BE2C (cell line): ENCODE measurements around the gene TIMP2. TPM values are rescaled to one million over a fixed set of nuclear protein-coding genes. Genes with fewer than 3 reads are reported as not detected.
A peak's percentile ranks its signal among the peaks of the same experiment; 100 is the strongest.

Experiments used
- DNase-seq: peaks from one replicate; pipeline ENCODE4 v3.0.0-alpha.2; 2020
- H3K27me3 ChIP-seq: fragments of 250-450 bp; sonication (Bioruptor Pico); 2 replicates; pipeline ENCODE4 v1.5.1; 2020; ENCODE audit warnings: mild to moderate bottlenecking
- H3K36me3 ChIP-seq: fragments of 250-450 bp; sonication (Bioruptor Pico); 2 replicates; pipeline ENCODE4 v1.5.1; 2020; ENCODE audit warnings: mild to moderate bottlenecking
- H3K4me1 ChIP-seq: fragments of 250-450 bp; sonication (Bioruptor Pico); 2 replicates; pipeline ENCODE4 v1.5.1; 2020
- H3K4me3 ChIP-seq: 2 replicates; pipeline ENCODE4 v1.5.1; 2011; ENCODE audit warnings: low read depth, low read length
- H3K9me3 ChIP-seq: fragments of 250-450 bp; sonication (Bioruptor Pico); 2 replicates; pipeline ENCODE4 v1.5.1; 2020
- polyA plus RNA-seq: library from polyadenylated mRNA; unstranded; fragments of >200 nt; gene quantifications from one replicate; pipeline ENCODE4 v1.2.1, GENCODE V29; 2012; ENCODE audit warnings: low read depth, missing spikeins; ENCODE audit not compliant: insufficient read length, insufficient read depth
- TF ChIP-seq, protein P1 (sequence below): IDR thresholded peaks from 2 replicates; pipeline ENCODE4 v1.5.1; 2012; ENCODE audit warnings: mild to moderate bottlenecking, low read depth, low read length

Gene TIMP2
- 93.4 TPM for polyA plus RNA-seq

DNA sequence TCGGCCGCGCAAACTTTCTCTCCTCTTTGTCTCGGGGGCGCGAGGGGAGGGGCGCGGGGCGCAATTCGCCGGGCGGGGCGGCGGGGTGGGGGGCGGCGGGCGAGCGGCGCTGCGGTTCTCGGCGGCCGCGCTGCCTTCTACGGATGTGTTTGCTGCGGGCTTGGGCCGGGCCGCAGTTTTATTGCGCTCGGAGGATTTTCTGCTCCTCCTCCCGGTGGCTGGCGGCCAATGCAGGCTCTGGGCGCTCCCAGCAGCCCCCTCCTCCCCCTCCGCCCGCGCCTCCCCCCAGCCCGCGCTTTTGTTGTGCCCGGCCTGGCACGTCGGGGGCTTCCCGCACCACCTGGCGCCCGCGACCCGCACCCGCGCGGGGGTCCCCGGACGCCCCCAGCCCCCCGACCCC lies at the start of gene TIMP2:
TSS of gene TIMP2 (minus strand) at position 154 of the 400 bp plus-strand sequence. CDS start 299 bp downstream, outside the sequence.
- Histone ChIP-seq H3K4me1 (peaks cover 12% of the 10 kb centered on the region), H3K4me3 (peak within 1 kb of the TSS; percentile 61), H3K9me3 (no peaks in the 10 kb centered on the region), H3K36me3 (no peaks in the 10 kb centered on the region), H3K27me3 (no peaks in the 10 kb centered on the region)
- DNase-seq = peak; percentile 93
- TF ChIP-seq, protein P1, sequence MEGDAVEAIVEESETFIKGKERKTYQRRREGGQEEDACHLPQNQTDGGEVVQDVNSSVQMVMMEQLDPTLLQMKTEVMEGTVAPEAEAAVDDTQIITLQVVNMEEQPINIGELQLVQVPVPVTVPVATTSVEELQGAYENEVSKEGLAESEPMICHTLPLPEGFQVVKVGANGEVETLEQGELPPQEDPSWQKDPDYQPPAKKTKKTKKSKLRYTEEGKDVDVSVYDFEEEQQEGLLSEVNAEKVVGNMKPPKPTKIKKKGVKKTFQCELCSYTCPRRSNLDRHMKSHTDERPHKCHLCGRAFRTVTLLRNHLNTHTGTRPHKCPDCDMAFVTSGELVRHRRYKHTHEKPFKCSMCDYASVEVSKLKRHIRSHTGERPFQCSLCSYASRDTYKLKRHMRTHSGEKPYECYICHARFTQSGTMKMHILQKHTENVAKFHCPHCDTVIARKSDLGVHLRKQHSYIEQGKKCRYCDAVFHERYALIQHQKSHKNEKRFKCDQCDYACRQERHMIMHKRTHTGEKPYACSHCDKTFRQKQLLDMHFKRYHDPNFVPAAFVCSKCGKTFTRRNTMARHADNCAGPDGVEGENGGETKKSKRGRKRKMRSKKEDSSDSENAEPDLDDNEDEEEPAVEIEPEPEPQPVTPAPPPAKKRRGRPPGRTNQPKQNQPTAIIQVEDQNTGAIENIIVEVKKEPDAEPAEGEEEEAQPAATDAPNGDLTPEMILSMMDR = peak; percentile 21; the same call in 1 of the 2 replicates

GRCh38 chr17:78973792-78974520 lies 48.8 kb upstream of the TIMP2 start:
- Histone ChIP-seq H3K36me3 (peaks cover 65% of the 10 kb centered on the region), H3K4me1 (peaks cover 29% of the 10 kb centered on the region), H3K9me3 (no peaks in the 10 kb centered on the region), H3K27me3 (no peaks in the 10 kb centered on the region), H3K4me3 (no peak overlapping the region)
- no peak for DNase-seq
- TF ChIP-seq, protein P1 = no peak

GRCh38 chr17:78973196-78973595 lies 48.0 kb upstream of the TIMP2 start:
- DNase-seq = no peak
- peaks cover 71% of the 10 kb centered on the region for H3K36me3 ChIP-seq
- peaks cover 25% of the 10 kb centered on the region for H3K4me1 ChIP-seq
- H3K27me3 ChIP-seq = no peaks in the 10 kb centered on the region
- TF ChIP-seq, protein P1 = no peak
- H3K4me3 ChIP-seq = no peak overlapping the region
- no peaks in the 10 kb centered on the region for H3K9me3 ChIP-seq

DNA sequence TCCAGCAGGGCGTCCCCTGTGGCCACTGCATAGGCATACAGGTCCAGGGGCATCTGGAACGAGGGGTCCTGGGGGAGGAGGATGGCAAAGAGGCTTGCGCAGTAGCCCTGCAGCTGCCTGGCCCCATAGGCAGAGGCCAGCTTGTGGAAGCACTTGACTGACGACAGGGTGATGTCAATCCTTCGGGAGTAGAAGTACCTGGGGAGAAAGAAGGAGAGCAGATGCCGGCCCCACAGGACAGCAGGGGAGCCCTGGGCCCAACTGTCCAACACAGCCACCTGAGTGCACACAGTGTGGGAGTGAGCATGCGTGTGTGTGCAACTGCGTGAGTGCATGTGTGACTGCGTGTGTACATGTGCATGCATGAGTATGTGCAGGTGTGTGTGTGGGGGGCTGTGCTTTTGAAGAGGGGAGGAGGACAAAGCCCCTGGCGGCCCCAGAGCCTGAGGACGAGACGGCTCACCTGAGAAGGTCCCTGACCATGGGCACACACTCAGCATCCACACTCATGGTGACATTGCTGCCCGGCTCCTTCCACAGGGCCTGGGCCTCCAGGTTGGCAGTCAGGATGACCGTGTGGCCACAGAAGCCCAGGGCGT lies 47.4 kb upstream of the TIMP2 start:
- DNase-seq = no peak
- Histone ChIP-seq H3K4me1 (peaks cover 19% of the 10 kb centered on the region), H3K36me3 (peaks cover 77% of the 10 kb centered on the region), H3K4me3 (no peak overlapping the region), H3K9me3 (no peaks in the 10 kb centered on the region), H3K27me3 (no peaks in the 10 kb centered on the region)
- TF ChIP-seq, protein P1 = peak; percentile 24; the same call in 1 of the 2 replicates

DNA sequence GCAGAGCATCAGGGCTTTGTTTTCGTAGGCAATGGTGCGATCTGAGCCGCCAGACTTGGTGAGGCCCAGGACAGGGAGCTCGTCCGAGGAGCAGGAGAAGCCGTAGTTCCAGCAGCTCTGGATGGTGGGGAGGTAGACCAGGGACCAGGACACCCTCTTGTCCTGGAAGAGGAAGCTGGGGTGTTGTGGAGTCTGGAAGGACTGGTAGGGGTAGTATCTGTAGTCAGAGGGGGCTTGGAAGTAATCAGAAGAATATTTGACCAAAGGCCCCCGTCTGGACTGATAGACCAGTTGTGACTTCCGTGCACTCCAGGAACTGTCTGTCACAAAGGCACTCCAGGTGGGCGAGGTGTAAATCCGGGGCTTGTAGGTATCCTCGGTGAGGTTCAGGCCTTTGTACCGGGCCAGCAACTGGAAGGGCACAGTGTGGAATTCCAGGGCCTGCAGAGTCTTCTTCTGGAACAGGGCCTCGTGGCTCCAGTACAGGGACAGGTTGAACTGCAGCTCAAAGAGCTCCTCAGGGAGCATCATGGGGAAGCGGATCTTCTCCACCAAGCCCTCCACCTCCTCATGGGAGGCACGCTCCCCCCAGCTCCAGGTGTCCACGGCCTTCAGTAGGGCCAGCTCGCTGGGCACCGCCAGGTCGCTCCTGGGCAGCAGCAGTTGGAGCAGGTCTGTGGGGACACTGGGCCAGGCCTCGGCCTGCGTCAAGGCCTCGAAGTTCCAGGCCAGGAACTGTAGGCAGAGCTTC lies 46.7 kb upstream of the TIMP2 start:
- H3K36me3 ChIP-seq = peaks cover 77% of the 10 kb centered on the region
- DNase-seq = no peak
- peaks cover 12% of the 10 kb centered on the region for H3K4me1 ChIP-seq
- H3K27me3 ChIP-seq = no peaks in the 10 kb centered on the region
- H3K4me3 ChIP-seq = no peak overlapping the region
- TF ChIP-seq, protein P1 = no peak
- no peaks in the 10 kb centered on the region for H3K9me3 ChIP-seq
